HCT116 (cell line): ENCODE data around the gene FABP1. TPM values are rescaled to one million over a fixed set of nuclear protein-coding genes. Genes with fewer than 3 reads are reported as not detected.

Source experiments
- ATAC-seq: fragments of 200-7000 bp; cut with Tn5 transposase; 2 replicates; pipeline ENCODE4 v1.9.1; 2020; ENCODE audit warnings: mild to moderate bottlenecking, moderate library complexity
- BruUV-seq: library from RNA; stranded (reverse); fragments of 400-500 nt; replicated peaks from 2 replicates; lab custom pipeline; 2021; lab: Mats Ljungman, UMichigan
- CTCF ChIA-PET: fragments of 300-600 bp; sonication (Branson Sonifier 250); formaldehyde crosslinking; loops from one replicate; lab custom pipeline; 2021; ENCODE audit warnings: antibody characterized with exemption; lab: Charles Lee
- POLR2A ChIA-PET: fragments of 300-600, 350-600 bp; sonication (Branson Sonifier 250); formaldehyde crosslinking; loops from one replicate; lab custom pipeline; 2021; ENCODE audit warnings: antibody characterized with exemption; lab: Charles Lee
- RAD21 ChIA-PET, 2 experiments: fragments of 300-600 bp; sonication (Branson Sonifier 250); formaldehyde crosslinking; loops; one replicate each; lab custom pipeline; 2023; ENCODE audit warnings: low total read pairs in 2 of 2; ENCODE audit not compliant: uncharacterized antibody in 2 of 2, unreplicated experiment in 2 of 2, low non-redundant PET in 1 of 2; lab: Charles Lee
- DNase-seq: peaks from one replicate; pipeline ENCODE4 v3.0.0-alpha.2; 2010; ENCODE audit warnings: low read depth, low spot score
- H2AFZ ChIP-seq: fragments of 200-600 bp; shearing (Covaris generic), sonication (generic); 2 replicates; pipeline ENCODE4 v1.6.1; 2017; ENCODE audit warnings: low read depth, mixed run types, mixed read lengths, antibody characterized with exemption, low read length; ENCODE audit not compliant: poor library complexity, severe bottlenecking
- H3K27ac ChIP-seq: 2 replicates; pipeline ENCODE4 v1.5.1; 2012; ENCODE audit warnings: low read depth, low read length
- H3K27me3 ChIP-seq: fragments of 200-600 bp; sonication (generic); 2 replicates; pipeline ENCODE4 v1.6.1; 2016; ENCODE audit warnings: mixed run types, low read length, mixed read lengths; ENCODE audit not compliant: insufficient read depth
- H3K36me3 ChIP-seq, 2 experiments: fragments of 200-500 bp in 1 of 2; fragments of 200-600 bp in 1 of 2; sonication (Bioruptor generic) in 1 of 2; sonication (generic) in 1 of 2; 2 replicates each; pipeline versions ENCODE4 v1.5.1 to v1.6.1; 2014 to 2016; ENCODE audit warnings: low read length in 2 of 2, inconsistent platforms in 1 of 2, mixed read lengths in 1 of 2, mixed run types in 1 of 2; ENCODE audit not compliant: insufficient read depth in 2 of 2, control insufficient read depth in 1 of 2
- H3K4me1 ChIP-seq, 2 experiments: fragments of 200-600 bp in 1 of 2; sonication (generic) in 1 of 2; 2 replicates each; pipeline versions ENCODE4 v1.5.1 to v1.6.1; 2012 to 2017; ENCODE audit warnings: low read length in 2 of 2, inconsistent platforms in 1 of 2, mild to moderate bottlenecking in 1 of 2, mixed read lengths in 1 of 2, mixed run types in 1 of 2, moderate library complexity in 1 of 2; ENCODE audit not compliant: insufficient read depth in 2 of 2, control insufficient read depth in 1 of 2
- H3K4me2 ChIP-seq: fragments of 200-600 bp; sonication (generic); 2 replicates; pipeline ENCODE4 v1.6.1; 2017; ENCODE audit warnings: mixed run types, low read length, mixed read lengths
- H3K4me3 ChIP-seq, 2 experiments: fragments of 200-600 bp in 1 of 2; sonication (generic) in 1 of 2; replicated peaks in 1 of 2; 2 replicates each; pipeline ENCODE4 v1.5.1; 2011 to 2016; ENCODE audit warnings: low read length in 2 of 2, control low read depth in 1 of 2, low read depth in 1 of 2, mild to moderate bottlenecking in 1 of 2, mixed read lengths in 1 of 2, mixed run types in 1 of 2
- H3K79me2 ChIP-seq: fragments of 200-600 bp; sonication (generic); 2 replicates; pipeline ENCODE4 v1.6.1; 2017; ENCODE audit warnings: mild to moderate bottlenecking, mixed run types, low read length, moderate library complexity, mixed read lengths; ENCODE audit not compliant: insufficient read depth
- H3K9ac ChIP-seq: fragments of 200-600 bp; sonication (generic); 2 replicates; pipeline ENCODE4 v1.6.1; 2016; ENCODE audit warnings: low read length, mixed read lengths
- H3K9me2 ChIP-seq: fragments of 200-600 bp; sonication (generic), shearing (Covaris generic); 2 replicates; pipeline ENCODE4 v1.6.1; 2017; ENCODE audit warnings: mixed run types, mild to moderate bottlenecking, moderate library complexity; ENCODE audit not compliant: insufficient read depth
- H3K9me3 ChIP-seq, 2 experiments: fragments of 200-500 bp in 1 of 2; fragments of 200-600 bp in 1 of 2; sonication (Bioruptor generic) in 1 of 2; sonication (generic) in 1 of 2; 2 replicates each; pipeline ENCODE4 v1.6.1; 2014 to 2017; ENCODE audit warnings: low read length in 2 of 2, mixed read lengths in 2 of 2, inconsistent platforms in 1 of 2, low read depth in 1 of 2, mild to moderate bottlenecking in 1 of 2, mixed run types in 1 of 2, moderate library complexity in 1 of 2; ENCODE audit not compliant: control insufficient read depth in 1 of 2, insufficient read depth in 1 of 2
- H4K20me1 ChIP-seq: fragments of 200-600 bp; sonication (generic), shearing (Covaris generic); 2 replicates; pipeline ENCODE4 v1.6.1; 2017; ENCODE audit warnings: mixed run types, mild to moderate bottlenecking, moderate library complexity; ENCODE audit not compliant: insufficient read depth
- CBX3 ChIP-seq: IDR thresholded peaks from 2 replicates; pipeline ENCODE4 v1.6.1; 2012; ENCODE audit warnings: low read depth
- CTCF ChIP-seq, 3 experiments: fragments of 200-600 bp in 1 of 3; sonication (generic) in 1 of 3; IDR thresholded peaks in 2 of 3; conservative IDR thresholded peaks in 1 of 3; 2 replicates each; pipeline ENCODE4 v1.5.1; 2012 to 2017; ENCODE audit warnings: low read depth in 2 of 3, low read length in 2 of 3, antibody characterized with exemption in 1 of 3, borderline replicate concordance in 1 of 3, control low read depth in 1 of 3, mild to moderate bottlenecking in 1 of 3, mixed read lengths in 1 of 3, mixed run types in 1 of 3, moderate library complexity in 1 of 3; ENCODE audit not compliant: insufficient read depth in 1 of 3
- EGR1 ChIP-seq: IDR thresholded peaks from 2 replicates; pipeline ENCODE4 v1.6.1; 2012; ENCODE audit warnings: low read depth
- EZH2phosphoT487 ChIP-seq: fragments of 200-600 bp; IDR thresholded peaks from 2 replicates; pipeline ENCODE4 v1.6.1; 2018; ENCODE audit warnings: antibody characterized with exemption, borderline replicate concordance
- JUND ChIP-seq: IDR thresholded peaks from 2 replicates; pipeline ENCODE4 v1.6.1; 2012
- REST ChIP-seq: IDR thresholded peaks from 2 replicates; pipeline ENCODE4 v1.6.1; 2012; ENCODE audit warnings: low read depth
- SIN3A ChIP-seq: IDR thresholded peaks from 2 replicates; pipeline ENCODE4 v1.6.1; 2012; ENCODE audit warnings: low read depth
- SP1 ChIP-seq: IDR thresholded peaks from 2 replicates; pipeline ENCODE4 v1.6.1; 2012; ENCODE audit warnings: low read depth
- SRF ChIP-seq: IDR thresholded peaks from 2 replicates; pipeline ENCODE4 v1.6.1; 2012; ENCODE audit warnings: low read depth
- ZFX ChIP-seq: fragments of 450-650 bp; IDR thresholded peaks from 2 replicates; pipeline ENCODE4 v1.6.1; 2017
- ZNF274 ChIP-seq: fragments of 200-500 bp; sonication (Bioruptor generic); IDR thresholded peaks from 2 replicates; pipeline ENCODE4 v1.6.1; 2014; ENCODE audit warnings: mild to moderate bottlenecking, low read depth, low read length, inconsistent platforms
- intact Hi-C: fragments of 100-400 bp; cut with micrococcal nuclease; formaldehyde crosslinking; loops from 2 replicates; pipeline ENCODE4 v1.10.0; 2022
- total RNA-seq: library from RNA; stranded (reverse); gene quantifications from one replicate; pipeline ENCODE4 v1.2.1, GENCODE V29; 2021; ENCODE audit not compliant: unreplicated experiment
- TF ChIP-seq, protein P1 (sequence below): IDR thresholded peaks from 2 replicates; pipeline ENCODE4 v1.6.1; 2012

The FABP1 gene
- total RNA-seq, 1 experiment from 2014 or later, result 0.61 TPM

DNA sequence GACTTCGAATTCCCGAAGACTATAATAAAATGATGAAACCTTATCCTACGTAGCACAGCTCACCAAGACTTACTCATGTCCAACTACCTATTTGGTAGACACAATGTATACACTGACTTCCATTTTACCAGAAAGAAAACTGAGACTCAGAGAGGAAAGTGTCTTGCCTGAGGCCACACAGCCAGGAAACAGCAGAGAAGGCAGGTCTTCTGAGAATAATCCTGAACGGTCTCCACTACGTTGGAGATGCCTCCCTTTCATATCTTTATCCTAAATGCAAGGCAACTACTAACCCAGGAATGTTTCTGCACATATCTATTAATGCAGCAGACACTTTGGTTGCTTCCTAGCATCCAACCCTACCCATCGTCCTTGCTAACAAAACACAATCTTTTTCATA lies 11.9 kb upstream of the FABP1 start:
- Histone ChIP-seq H3K27me3 (peaks cover 3% of the 10 kb centered on the region; the same call in 1 of the 2 replicates), H4K20me1 (no peaks in the 10 kb centered on the region), H3K9me2 (no peaks in the 10 kb centered on the region)
- RAD21 ChIA-PET, result no interaction called here
- intact Hi-C loops, result no loop called here
- DNase-seq (no peak), ATAC-seq (no peak)
- no peak for TF ChIP-seq EZH2phosphoT487
- TF ChIP-seq, all 23 proteins: peak for 0
- no peaks in the 10 kb centered on the region for H3K4me1 ChIP-seq
- H3K4me3 ChIP-seq, result no peak overlapping the region
- no peak overlapping the region for H3K9ac ChIP-seq
- POLR2A ChIA-PET, result no interaction called here
- H2AFZ ChIP-seq, result no peak overlapping the region
- H3K27ac ChIP-seq, result no peak overlapping the region
- CTCF ChIA-PET, result interaction anchor here (1.0 kb wide), 1 partner anchor 20 kb away, joined by 3 read pairs; no protein-coding TSS in a partner anchor
- H3K9me3 ChIP-seq, result no peaks in the 10 kb centered on the region
- no peaks in the 10 kb centered on the region for H3K36me3 ChIP-seq
- no peak overlapping the region for H3K4me2 ChIP-seq
- no TSS peak for BruUV-seq
- H3K79me2 ChIP-seq, result no peaks in the 10 kb centered on the region

DNA sequence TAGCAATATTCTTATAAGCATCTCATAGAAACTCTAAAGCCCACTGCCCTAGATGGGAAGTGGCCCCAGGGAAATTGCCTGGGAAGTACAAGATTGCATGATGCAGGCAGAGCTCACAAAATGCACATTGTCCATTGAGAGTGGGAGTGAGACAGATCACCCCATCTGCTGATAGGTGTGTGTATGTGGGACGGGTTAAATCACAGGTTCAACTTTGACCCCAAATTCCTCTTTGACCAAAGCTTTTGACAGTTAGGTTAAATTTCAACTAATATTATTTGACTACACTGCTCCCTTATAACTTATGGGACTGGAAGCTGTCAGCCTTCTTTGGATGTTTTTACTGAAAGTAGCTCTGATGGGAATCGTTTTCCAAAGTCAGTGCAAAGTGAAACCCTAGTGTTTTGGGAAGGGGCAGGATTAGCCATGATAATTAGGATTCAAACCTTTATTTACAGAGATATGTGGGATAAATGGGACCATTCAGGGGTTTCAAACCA lies 11.4 kb upstream of the FABP1 start:
- Histone ChIP-seq H2AFZ (no peak overlapping the region), H4K20me1 (no peaks in the 10 kb centered on the region), H3K9ac (no peak overlapping the region), H3K27ac (no peak overlapping the region), H3K9me2 (no peaks in the 10 kb centered on the region), H3K4me2 (no peak overlapping the region), H3K4me3 (no peak overlapping the region), H3K4me1 (no peaks in the 10 kb centered on the region), H3K79me2 (no peaks in the 10 kb centered on the region), H3K9me3 (no peaks in the 10 kb centered on the region), H3K27me3 (peaks cover 3% of the 10 kb centered on the region; the same call in 1 of the 2 replicates), H3K36me3 (no peaks in the 10 kb centered on the region)
- BruUV-seq, result no TSS peak
- ATAC-seq (no peak), DNase-seq (no peak)
- intact Hi-C loops, result no loop called here
- RAD21 ChIA-PET, result no interaction called here
- POLR2A ChIA-PET, result no interaction called here
- TF ChIP-seq, protein P1, sequence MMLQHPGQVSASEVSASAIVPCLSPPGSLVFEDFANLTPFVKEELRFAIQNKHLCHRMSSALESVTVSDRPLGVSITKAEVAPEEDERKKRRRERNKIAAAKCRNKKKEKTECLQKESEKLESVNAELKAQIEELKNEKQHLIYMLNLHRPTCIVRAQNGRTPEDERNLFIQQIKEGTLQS, result no peak
- no peak for TF ChIP-seq EZH2phosphoT487
- TF ChIP-seq ZNF274, result no peak
- no peak for TF ChIP-seq REST
- TF ChIP-seq CBX3, result no peak
- TF ChIP-seq SRF, result no peak
- TF ChIP-seq JUND, result no peak
- no peak for TF ChIP-seq SP1
- no peak for TF ChIP-seq EGR1
- TF ChIP-seq SIN3A, result no peak
- TF ChIP-seq CTCF (IDR thresholded peaks at IDR 0.05 in 2 of 3, conservative IDR thresholded peaks at IDR 0.05 in 1 of 3; ENCODE audit: borderline replicate concordance in 1 of 3, insufficient read depth in 1 of 3, low read depth in 2 of 3, low read length in 2 of 3), result no peak
- no peak for TF ChIP-seq ZFX
- CTCF ChIA-PET, result no interaction called here
